GM12891 (cell line): ENCODE measurements around the gene KCTD8.

Experiments used
- PAX5 ChIP-seq: IDR thresholded peaks from 2 replicates; pipeline ENCODE4 v1.6.1; 2011; ENCODE audit warnings: low read length, moderate library complexity, mild to moderate bottlenecking; ENCODE audit not compliant: insufficient read depth, severe bottlenecking
- POLR2A ChIP-seq: IDR thresholded peaks from 2 replicates; pipeline ENCODE4 v1.6.1; 2011; ENCODE audit warnings: low read depth, low read length, control low read depth
- POLR2AphosphoS5 ChIP-seq: IDR thresholded peaks from 2 replicates; pipeline ENCODE4 v1.6.1; 2011; ENCODE audit warnings: low read depth, low read length, control low read depth
- TAF1 ChIP-seq: IDR thresholded peaks from 2 replicates; pipeline ENCODE4 v1.6.1; 2011; ENCODE audit warnings: low read depth, low read length, control low read depth

DNA sequence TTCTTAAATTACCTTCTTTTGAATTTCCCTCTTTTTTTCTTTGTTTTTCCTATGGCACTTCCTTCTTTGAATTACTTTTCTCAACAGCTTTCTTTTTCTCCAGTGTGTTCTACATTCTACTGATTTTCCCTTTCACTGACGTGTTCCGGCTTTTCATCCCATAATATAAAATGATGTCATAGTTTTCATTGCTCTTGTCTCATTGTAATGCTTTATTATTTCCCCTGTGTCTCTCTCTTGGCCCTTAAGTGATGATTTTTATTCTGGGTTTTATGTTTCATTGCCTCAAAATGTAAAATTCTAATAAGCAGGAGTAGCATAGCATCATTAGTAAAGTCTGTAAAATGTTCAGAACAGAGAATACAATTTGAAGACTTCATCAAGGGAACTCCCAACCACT is 299.3 kb downstream of the KCTD8 start:
- no peak for TF ChIP-seq POLR2AphosphoS5
- no peak for TF ChIP-seq TAF1
- TF ChIP-seq POLR2A: no peak
- no peak for TF ChIP-seq PAX5
